ENCODE results near the gene PIK3CB.
"Not testable (repeated sequence)": the region's sequence is repeated elsewhere in the genome, so short reads cannot be mapped to it uniquely, and the experiment has no call there.

PIK3CB gene

DNA sequence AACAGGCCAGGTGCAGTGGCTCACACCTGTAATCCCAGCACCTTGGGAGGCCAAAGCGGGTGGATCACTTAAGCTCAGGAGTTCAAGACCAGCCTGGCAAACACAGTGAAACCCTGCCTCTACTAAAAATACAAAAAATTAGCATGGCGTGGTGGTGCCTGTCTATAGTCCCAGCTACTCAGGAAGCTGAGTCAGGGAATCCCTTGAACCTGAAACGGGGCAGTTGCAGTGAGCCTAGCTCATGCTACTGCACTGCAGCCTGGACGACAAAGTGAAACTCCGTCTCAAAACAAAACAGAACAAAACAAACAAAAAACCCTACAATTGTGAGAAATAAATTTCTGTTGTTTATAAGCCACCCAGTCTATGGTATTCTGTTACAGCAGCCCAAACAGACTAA, 94.7 kb downstream of the PIK3CB start:
- H3K36me3 ChIP-seq, result peaks cover 2% of the 10 kb centered on the region
- no peaks in the 10 kb centered on the region for H3K27me3 ChIP-seq (ENCODE audit: insufficient read depth, low read depth, severe bottlenecking)
- TF ChIP-seq, protein P1, sequence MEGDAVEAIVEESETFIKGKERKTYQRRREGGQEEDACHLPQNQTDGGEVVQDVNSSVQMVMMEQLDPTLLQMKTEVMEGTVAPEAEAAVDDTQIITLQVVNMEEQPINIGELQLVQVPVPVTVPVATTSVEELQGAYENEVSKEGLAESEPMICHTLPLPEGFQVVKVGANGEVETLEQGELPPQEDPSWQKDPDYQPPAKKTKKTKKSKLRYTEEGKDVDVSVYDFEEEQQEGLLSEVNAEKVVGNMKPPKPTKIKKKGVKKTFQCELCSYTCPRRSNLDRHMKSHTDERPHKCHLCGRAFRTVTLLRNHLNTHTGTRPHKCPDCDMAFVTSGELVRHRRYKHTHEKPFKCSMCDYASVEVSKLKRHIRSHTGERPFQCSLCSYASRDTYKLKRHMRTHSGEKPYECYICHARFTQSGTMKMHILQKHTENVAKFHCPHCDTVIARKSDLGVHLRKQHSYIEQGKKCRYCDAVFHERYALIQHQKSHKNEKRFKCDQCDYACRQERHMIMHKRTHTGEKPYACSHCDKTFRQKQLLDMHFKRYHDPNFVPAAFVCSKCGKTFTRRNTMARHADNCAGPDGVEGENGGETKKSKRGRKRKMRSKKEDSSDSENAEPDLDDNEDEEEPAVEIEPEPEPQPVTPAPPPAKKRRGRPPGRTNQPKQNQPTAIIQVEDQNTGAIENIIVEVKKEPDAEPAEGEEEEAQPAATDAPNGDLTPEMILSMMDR (IDR thresholded peaks at IDR 0.05; ENCODE audit: low read depth, low read length), result no peak
- H3K9me3 ChIP-seq (ENCODE audit: severe bottlenecking), result no peaks in the 10 kb centered on the region
- H3K27ac ChIP-seq, result no peak overlapping the region
- H3K4me3 ChIP-seq (ENCODE audit: low read depth, low read length), result no peak overlapping the region
- DNase-seq, result no peak

DNA sequence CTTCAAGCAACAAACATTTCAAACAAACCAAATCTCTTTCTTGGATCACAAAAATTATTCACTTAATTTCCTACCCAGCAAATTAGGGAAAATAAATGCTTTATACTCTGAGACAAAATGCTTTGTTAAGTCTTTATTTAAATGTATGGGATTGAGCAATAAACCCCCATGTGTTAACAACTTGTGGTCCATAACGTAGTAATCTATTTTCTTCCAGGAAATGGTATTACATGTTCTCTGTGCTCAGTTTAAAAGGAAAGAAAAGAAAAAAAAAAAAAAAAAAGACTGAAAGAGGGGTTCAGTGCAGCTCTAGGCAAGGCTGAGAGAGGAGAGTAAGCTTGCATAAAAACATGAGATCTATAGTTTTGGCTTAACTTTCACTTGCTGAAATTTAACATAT, 102.3 kb downstream of the PIK3CB start:
- Histone ChIP-seq H3K9me3 (ENCODE audit: severe bottlenecking) (no peaks in the 10 kb centered on the region), H3K36me3 (peaks cover 3% of the 10 kb centered on the region; the same call in 1 of the 2 replicates), H3K27ac (no peak overlapping the region), H3K4me3 (ENCODE audit: low read depth, low read length) (no peak overlapping the region), H3K27me3 (ENCODE audit: insufficient read depth, low read depth, severe bottlenecking) (no peaks in the 10 kb centered on the region)
- TF ChIP-seq, protein P1 (IDR thresholded peaks at IDR 0.05; ENCODE audit: low read depth, low read length), result no peak
- DNase-seq, result no peak

DNA sequence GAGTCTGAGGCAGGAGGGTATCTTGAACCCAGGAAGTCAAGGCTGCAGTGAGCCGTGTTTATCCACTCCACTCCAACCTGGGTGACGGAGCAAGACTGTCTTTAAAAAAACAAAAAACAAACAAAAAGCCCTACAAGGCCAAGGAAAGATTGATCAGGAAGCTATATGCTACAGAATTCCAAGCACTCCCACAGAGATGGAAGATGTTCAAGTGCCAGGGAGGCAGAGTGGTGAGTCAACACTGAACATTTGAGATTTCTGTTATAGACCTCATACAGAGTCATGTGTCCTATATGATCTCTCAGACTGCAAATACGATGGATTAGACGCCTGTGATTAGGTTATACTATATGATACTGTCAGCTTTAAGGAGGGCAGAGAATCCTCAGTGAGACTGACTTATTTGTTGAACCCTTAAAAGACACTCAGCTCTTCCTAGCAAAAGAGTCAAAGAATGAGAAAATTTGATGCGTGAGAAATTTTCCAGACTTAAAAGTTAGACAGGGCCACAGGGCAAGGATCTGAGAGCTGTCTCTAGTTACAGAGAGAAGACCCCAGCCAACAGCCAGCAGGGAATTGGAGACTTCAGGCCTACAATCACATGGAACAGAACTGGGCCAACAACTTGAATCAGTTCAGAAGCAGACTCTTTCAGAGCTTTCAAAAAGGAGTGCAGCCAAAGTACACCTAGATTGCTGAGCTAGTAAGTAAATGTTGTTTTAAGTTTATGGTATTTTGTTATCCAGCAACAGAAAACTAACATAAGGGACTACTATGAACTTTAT, 107.6 kb downstream of the PIK3CB start:
- TF ChIP-seq, protein P1 (IDR thresholded peaks at IDR 0.05; ENCODE audit: low read depth, low read length), result no peak
- no peak overlapping the region for H3K27ac ChIP-seq
- no peak for DNase-seq
- H3K27me3 ChIP-seq (ENCODE audit: insufficient read depth, low read depth, severe bottlenecking), result no peaks in the 10 kb centered on the region
- no peaks in the 10 kb centered on the region for H3K9me3 ChIP-seq (ENCODE audit: severe bottlenecking)
- no peak overlapping the region for H3K4me3 ChIP-seq (ENCODE audit: low read depth, low read length)
- H3K36me3 ChIP-seq, result no peaks in the 10 kb centered on the region; the same call in 1 of the 2 replicates

DNA sequence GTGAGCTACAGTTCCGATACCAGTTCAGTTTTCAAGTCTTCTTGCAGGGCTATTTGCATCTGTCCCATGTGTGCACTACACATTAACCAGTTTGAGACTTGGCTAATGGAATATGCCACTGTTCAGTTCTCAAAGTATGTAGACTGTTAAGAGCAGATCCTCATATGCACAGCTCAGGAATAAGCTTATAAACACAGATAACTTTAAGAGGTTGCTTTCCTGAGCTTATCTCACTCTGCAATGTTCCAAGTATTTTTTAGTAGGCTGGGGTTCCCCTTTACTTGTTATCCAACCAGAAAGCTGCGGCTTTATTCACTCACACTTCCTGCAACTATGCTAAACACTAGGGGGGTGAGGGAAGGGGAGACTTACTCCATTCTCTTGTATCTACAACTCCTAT, 108.7 kb downstream of the PIK3CB start:
- not testable (repeated sequence) for H3K27me3 ChIP-seq (ENCODE audit: insufficient read depth, low read depth, severe bottlenecking); H3K9me3 ChIP-seq (ENCODE audit: severe bottlenecking); DNase-seq; H3K27ac ChIP-seq; H3K36me3 ChIP-seq; H3K4me3 ChIP-seq (ENCODE audit: low read depth, low read length)

DNA sequence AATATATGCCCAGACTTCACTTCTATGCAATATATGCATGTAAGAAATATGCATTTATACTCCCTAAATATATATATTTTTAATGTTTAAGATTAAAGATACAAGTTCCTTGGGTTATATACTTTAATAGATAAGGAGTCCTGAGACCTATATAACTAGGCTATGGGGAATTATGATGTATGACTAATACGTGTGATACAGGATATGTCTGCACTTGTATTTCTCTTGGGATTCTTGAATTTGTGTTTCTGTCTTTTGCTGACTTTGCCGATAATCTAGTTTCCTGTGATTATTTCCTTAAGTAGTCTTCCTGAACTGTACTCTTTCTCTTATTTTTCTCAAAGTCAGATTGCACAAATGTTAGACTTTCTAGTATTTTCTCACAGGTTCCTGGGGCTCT, 109.6 kb downstream of the PIK3CB start:
- Histone ChIP-seq H3K27ac (no peak overlapping the region), H3K27me3 (ENCODE audit: insufficient read depth, low read depth, severe bottlenecking) (no peaks in the 10 kb centered on the region), H3K9me3 (ENCODE audit: severe bottlenecking) (no peaks in the 10 kb centered on the region), H3K4me3 (ENCODE audit: low read depth, low read length) (no peak overlapping the region), H3K36me3 (no peaks in the 10 kb centered on the region)
- TF ChIP-seq, protein P1 (IDR thresholded peaks at IDR 0.05; ENCODE audit: low read depth, low read length), result no peak
- no peak for DNase-seq

DNA sequence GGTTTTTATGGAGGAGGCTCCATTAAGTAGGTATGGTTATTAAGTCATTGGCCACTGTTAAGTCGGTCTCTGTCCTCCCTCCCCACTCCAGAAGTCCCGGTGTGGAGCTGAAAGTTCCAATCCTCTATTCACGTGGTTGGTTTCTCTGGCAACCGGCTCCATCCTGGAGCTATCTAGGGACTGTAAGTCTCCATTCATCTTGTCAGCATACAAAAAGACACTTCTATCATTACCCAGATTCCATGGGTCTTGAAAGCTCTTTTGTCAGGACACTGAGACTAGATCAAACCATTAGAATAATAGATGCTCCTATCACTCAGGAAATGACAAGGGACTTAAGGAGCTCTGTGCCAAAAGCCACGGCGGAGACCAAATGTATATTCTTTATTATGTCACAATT, 110.3 kb downstream of the PIK3CB start:
- Histone ChIP-seq H3K36me3 (no peaks in the 10 kb centered on the region), H3K27me3 (ENCODE audit: insufficient read depth, low read depth, severe bottlenecking) (no peaks in the 10 kb centered on the region), H3K9me3 (ENCODE audit: severe bottlenecking) (no peaks in the 10 kb centered on the region), H3K27ac (no peak overlapping the region), H3K4me3 (ENCODE audit: low read depth, low read length) (no peak overlapping the region)
- TF ChIP-seq, protein P1 (IDR thresholded peaks at IDR 0.05; ENCODE audit: low read depth, low read length), result no peak
- no peak for DNase-seq

All from WERI-Rb-1 (cell line).